Lower leg skin (tissue), 3 donors: ENCODE measurements around the gene OGDHL.

ENCODE experiments used
- CTCF ChIP-seq, 3 donors: fragments of 450-650 bp; IDR thresholded peaks; one replicate each; pipeline ENCODE4 v1.5.1; 2016; ENCODE audit warnings: antibody characterized with exemption in 3 of 3, mild to moderate bottlenecking in 3 of 3, moderate library complexity in 2 of 3
- POLR2A ChIP-seq, 2 donors: fragments of 450-650 bp; IDR thresholded peaks; one replicate each; pipeline ENCODE4 v1.6.1; 2016 to 2017; ENCODE audit warnings: antibody characterized with exemption in 2 of 2, mild to moderate bottlenecking in 1 of 2, moderate library complexity in 1 of 2

GRCh38 chr10:49713266-49713665, 48.9 kb downstream of the OGDHL start:
- TF ChIP-seq CTCF (IDR thresholded peaks at IDR 0.05) (no peak), POLR2A (IDR thresholded peaks at IDR 0.05) (no peak)
